CD4-positive, alpha-beta T cell treated with Interleukin-15 for 1 hour (primary cell): ENCODE measurements around the gene NEK1.
"Not testable (repeated sequence)": the region's sequence is repeated elsewhere in the genome, so short reads cannot be mapped to it uniquely, and the experiment has no call there.

Experiments
- DNase-seq: peaks from one replicate; pipeline ENCODE4 v3.0.0-alpha.2; 2020

NEK1 gene

GRCh38 chr4:169627307-169627706 is 14.9 kb upstream of the NEK1 start:
- DNase-seq = no peak

GRCh38 chr4:169626331-169627282 is 14.2 kb upstream of the NEK1 start:
- DNase-seq = no peak

- DNase-seq = no peak
These were observed 13.5 kb upstream of the NEK1 start for GRCh38 chr4:169625886-169626285.

- not testable (repeated sequence) for DNase-seq
These were observed 11.6 kb upstream of the NEK1 start for GRCh38 chr4:169624012-169624411.

- DNase-seq = no peak
These were observed 10.2 kb upstream of the NEK1 start for GRCh38 chr4:169622566-169622965.

GRCh38 chr4:169621731-169622492 is 9.5 kb upstream of the NEK1 start:
- DNase-seq = peak; percentile 61

- peak; percentile 29 for DNase-seq
These were observed 8.5 kb upstream of the NEK1 start for GRCh38 chr4:169620880-169621248.

GRCh38 chr4:169619958-169620879 is 7.8 kb upstream of the NEK1 start, which contains the start of gene CLCN3:
Gene CLCN3, plus strand, starts transcription at chr4:169620578. Its CDS starts 15,351 bp downstream, at chr4:169635929.
- DNase-seq = peak; percentile 97

- DNase-seq = peak; percentile 69
These were observed 7.2 kb upstream of the NEK1 start for GRCh38 chr4:169619518-169619957.

- no peak for DNase-seq
These were observed 6.6 kb upstream of the NEK1 start for GRCh38 chr4:169618986-169619385.

- no peak for DNase-seq
These were observed 5.9 kb upstream of the NEK1 start for GRCh38 chr4:169618286-169618685.

GRCh38 chr4:169617306-169617705 is 4.9 kb upstream of the NEK1 start:
- DNase-seq = no peak

GRCh38 chr4:169616846-169617245 is 4.5 kb upstream of the NEK1 start:
- DNase-seq = no peak

GRCh38 chr4:169615467-169616106 is 3.2 kb upstream of the NEK1 start:
- no peak for DNase-seq

- DNase-seq = peak; percentile 72
These were observed 782 bp upstream of the NEK1 start for GRCh38 chr4:169612871-169613859.

- no peak for DNase-seq
These were observed 1.2 kb downstream of the NEK1 start for GRCh38 chr4:169611157-169611556.

- DNase-seq = no peak
These were observed 7.5 kb downstream of the NEK1 start for GRCh38 chr4:169604903-169605331.

- no peak for DNase-seq
These were observed 8.1 kb downstream of the NEK1 start for GRCh38 chr4:169604131-169604900.

- DNase-seq = no peak
These were observed 9.1 kb downstream of the NEK1 start for GRCh38 chr4:169603312-169603711.
